Thoracic aorta (tissue), 2 donors: Measurements from ENCODE around the gene PCNA. TPM values are rescaled to one million over a fixed set of nuclear protein-coding genes. Genes with fewer than 3 reads are reported as not detected.

Source experiments
- ATAC-seq: fragments of 150-250 bp; one replicate; pipeline ENCODE4 v1.8.0; 2017; ENCODE audit warnings: low read depth; ENCODE audit not compliant: insufficient number of reproducible peaks, low FRiP score
- DNase-seq: peaks from one replicate; pipeline ENCODE4 v3.0.0-alpha.2; 2020; ENCODE audit warnings: low spot score
- H3K27ac ChIP-seq, 2 donors: fragments of 200-600 bp; sonication (generic); 1 replicate in 1 of 2; 2 replicates in 1 of 2; pipeline ENCODE4 v1.5.1; 2016; ENCODE audit warnings: mild to moderate bottlenecking in 2 of 2, moderate library complexity in 2 of 2
- H3K27me3 ChIP-seq: fragments of 200-600 bp; sonication (generic); replicated peaks from 2 replicates; pipeline ENCODE4 v1.6.0; 2016; ENCODE audit warnings: mild to moderate bottlenecking; ENCODE audit not compliant: insufficient read depth
- H3K36me3 ChIP-seq: fragments of 200-600 bp; sonication (generic); one replicate; pipeline ENCODE4 v1.5.1; 2016
- H3K4me1 ChIP-seq, 2 donors: fragments of 200-600 bp; sonication (generic); 1 replicate in 1 of 2; 2 replicates in 1 of 2; pipeline versions ENCODE4 v1.5.1 to v1.6.0; 2016; ENCODE audit warnings: low read depth in 2 of 2, mild to moderate bottlenecking in 1 of 2; ENCODE audit not compliant: control insufficient read depth in 1 of 2
- H3K4me3 ChIP-seq: fragments of 200-600 bp; sonication (generic); 2 replicates; pipeline ENCODE4 v1.5.1; 2016; ENCODE audit warnings: mild to moderate bottlenecking
- H3K9me3 ChIP-seq: fragments of 200-600 bp; sonication (generic); 2 replicates; pipeline ENCODE4 v1.5.1; 2016
- CTCF ChIP-seq: fragments of 200-600 bp; sonication (generic); IDR thresholded peaks from one replicate; pipeline ENCODE4 v1.5.1; 2019; ENCODE audit warnings: antibody characterized with exemption
- total RNA-seq, 2 donors: library from RNA; depleted of rRNA; stranded (reverse); fragments of >200 nt; gene quantifications; one replicate each; pipeline versions ENCODE4 v1.1.0 to v1.2.3, GENCODE V29; 2016

Gene PCNA
- total RNA-seq, 2 donors from 2014 or later: 20.5 to 39.7 TPM

- H3K4me3 ChIP-seq: no peak overlapping the region
- TF ChIP-seq CTCF: no peak
- peak overlapping the region in 1 of 2 donors; percentile 7 for H3K27ac ChIP-seq
- no peak for DNase-seq
- ATAC-seq: no peak
- no peaks in the 10 kb centered on the region for H3K36me3 ChIP-seq
- no peaks in the 10 kb centered on the region for H3K27me3 ChIP-seq
- no peaks in the 10 kb centered on the region for H3K9me3 ChIP-seq
- H3K4me1 ChIP-seq: peaks cover 51 to 89% of the 10 kb centered on the region in 2 donors
Measured at GRCh38 chr20:5153612-5154542, 34.1 kb upstream of the PCNA start.

GRCh38 chr20:5153152-5153467 lies 33.4 kb upstream of the PCNA start:
- TF ChIP-seq CTCF: no peak
- H3K4me1 ChIP-seq: peaks cover 56 to 95% of the 10 kb centered on the region in 2 donors
- no peak overlapping the region for H3K27ac ChIP-seq
- no peaks in the 10 kb centered on the region for H3K27me3 ChIP-seq
- ATAC-seq (no peak), DNase-seq (no peak)
- H3K4me3 ChIP-seq: no peak overlapping the region
- no peaks in the 10 kb centered on the region for H3K36me3 ChIP-seq
- no peaks in the 10 kb centered on the region for H3K9me3 ChIP-seq

GRCh38 chr20:5150226-5151076 lies 30.7 kb upstream of the PCNA start:
- ATAC-seq (no peak), DNase-seq (no peak)
- no peak for TF ChIP-seq CTCF
- no peak overlapping the region for H3K4me3 ChIP-seq
- H3K36me3 ChIP-seq: no peaks in the 10 kb centered on the region
- H3K4me1 ChIP-seq: peaks cover 62 to 97% of the 10 kb centered on the region in 2 donors
- H3K9me3 ChIP-seq: no peaks in the 10 kb centered on the region
- peak overlapping the region; percentile 52 to 81 for H3K27ac ChIP-seq
- H3K27me3 ChIP-seq: no peaks in the 10 kb centered on the region

- Histone ChIP-seq H3K4me1 (peaks cover 61 to 94% of the 10 kb centered on the region in 2 donors), H3K4me3 (no peak overlapping the region), H3K9me3 (no peaks in the 10 kb centered on the region), H3K36me3 (no peaks in the 10 kb centered on the region), H3K27me3 (no peaks in the 10 kb centered on the region), H3K27ac (peak overlapping the region; percentile 52 to 81)
- TF ChIP-seq CTCF: no peak
- no peak for DNase-seq
- ATAC-seq: no peak
Measured at GRCh38 chr20:5149892-5150225, 30.1 kb upstream of the PCNA start.

GRCh38 chr20:5148581-5148980 lies 28.8 kb upstream of the PCNA start:
- no peaks in the 10 kb centered on the region for H3K9me3 ChIP-seq
- no peak for TF ChIP-seq CTCF
- peak overlapping the region; percentile 52 to 81 for H3K27ac ChIP-seq
- no peaks in the 10 kb centered on the region for H3K27me3 ChIP-seq
- H3K4me3 ChIP-seq: peak overlapping the region; percentile 45
- DNase-seq (no peak), ATAC-seq (no peak)
- no peaks in the 10 kb centered on the region for H3K36me3 ChIP-seq
- H3K4me1 ChIP-seq: peaks cover 65 to 94% of the 10 kb centered on the region in 2 donors
